ENCODE results near the gene CASK.

Gene CASK

DNA sequence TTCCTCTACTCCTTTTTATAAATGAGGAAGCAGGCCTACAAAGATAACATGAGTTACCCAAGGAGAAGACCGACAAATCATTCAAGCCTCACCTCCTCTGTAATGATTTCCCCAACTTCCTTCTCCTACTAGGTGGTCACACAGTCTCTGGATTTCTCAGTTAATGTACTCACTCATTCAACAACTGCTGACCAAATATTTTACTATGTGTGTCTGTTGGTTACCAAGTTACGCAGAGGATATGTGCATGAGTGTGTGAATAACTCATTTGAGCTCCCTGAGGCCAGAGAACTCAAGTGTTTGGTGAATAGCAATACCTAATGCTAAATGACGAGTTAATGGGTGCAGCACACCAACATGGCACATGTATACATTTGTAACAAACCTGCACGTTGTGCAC, 10.4 kb downstream of the CASK start:
- DNase-seq = no peak

DNA sequence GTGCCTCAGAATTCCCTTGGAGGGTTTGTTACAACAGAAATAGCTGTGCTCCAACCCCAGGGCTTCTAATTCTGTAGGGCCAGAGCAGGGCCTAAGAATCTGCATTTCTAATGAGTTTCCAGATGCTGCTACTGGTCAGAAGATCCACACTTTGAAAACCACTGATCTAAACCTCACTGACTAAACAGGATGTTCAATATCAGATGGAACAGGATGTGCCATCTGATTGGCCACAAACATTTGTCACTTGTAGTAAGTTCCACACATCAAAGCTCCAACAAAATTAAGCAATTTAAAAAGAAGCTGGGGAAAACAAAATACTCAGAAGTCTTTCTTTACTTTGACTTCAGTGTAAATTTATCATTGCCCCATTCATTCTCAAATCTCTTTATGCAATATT, 14.3 kb downstream of the CASK start:
- DNase-seq = no peak

DNA sequence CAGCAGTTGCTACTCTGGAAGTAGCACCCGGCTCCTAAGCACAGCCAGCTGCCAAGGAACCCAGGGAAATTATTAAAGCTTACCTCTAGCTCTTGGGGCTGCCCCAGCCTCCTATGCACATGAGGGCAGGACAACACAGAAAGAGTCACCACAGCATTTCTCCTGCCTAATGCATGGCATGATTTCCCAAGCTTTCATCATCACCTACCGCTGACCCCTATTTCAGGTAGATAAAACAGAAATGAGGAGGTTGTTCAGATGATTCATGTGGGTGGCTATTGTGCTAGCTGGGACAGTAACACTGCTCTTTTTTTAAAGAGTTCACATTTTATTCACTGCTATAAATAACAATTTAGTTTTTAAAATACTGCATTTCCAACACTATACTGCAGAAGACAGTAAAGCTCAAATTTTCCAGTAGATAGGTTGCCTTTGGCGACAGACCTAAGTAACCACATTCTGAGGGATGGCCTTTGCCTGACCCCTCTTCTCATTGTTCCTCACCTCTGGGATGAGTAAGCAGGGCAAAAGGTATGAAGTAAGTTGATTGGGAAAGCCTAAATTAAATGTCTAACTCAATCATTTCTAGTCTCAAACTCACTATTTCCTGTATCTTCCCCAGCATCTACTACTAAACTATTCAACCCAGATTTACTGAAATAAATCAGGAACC, 16.7 kb downstream of the CASK start:
- DNase-seq = no peak

DNA sequence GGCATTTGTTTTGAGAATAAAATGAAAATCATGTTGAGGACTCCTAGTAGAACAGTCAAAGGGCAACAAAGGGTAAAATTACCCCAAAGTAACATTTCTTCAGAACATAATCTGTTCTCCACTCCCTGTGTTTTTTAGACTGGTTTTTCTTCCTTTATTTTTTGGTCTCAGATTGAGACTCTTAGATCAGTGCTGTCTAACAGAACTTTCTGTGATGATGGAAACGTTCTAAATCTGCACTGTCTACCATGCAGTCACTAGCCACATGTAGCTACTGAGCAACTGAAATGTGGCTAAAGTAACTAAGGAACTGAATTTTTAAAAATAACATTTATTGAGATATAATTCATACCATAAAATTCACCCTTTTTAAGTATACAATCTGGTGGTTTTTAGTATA, 19.8 kb downstream of the CASK start:
- no peak for DNase-seq

DNA sequence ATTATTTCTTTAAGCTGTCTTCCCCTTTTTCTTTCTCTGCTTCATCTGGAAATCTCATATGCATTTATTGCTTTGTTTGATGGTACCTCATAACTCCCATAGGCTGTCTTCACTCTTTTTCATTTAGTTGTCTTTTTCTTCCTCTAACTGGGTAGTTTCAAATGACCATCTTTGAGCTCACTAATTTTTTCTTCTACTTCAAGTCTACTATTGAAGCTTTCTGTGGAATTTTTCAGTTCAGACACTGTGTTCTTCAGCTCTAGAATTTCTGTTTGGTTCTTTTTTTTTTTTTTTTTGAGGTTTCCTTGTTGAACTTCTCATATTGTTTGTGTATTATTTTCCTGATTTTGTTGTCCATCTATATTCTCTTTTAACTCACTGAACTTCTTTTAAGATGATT, 23.0 kb downstream of the CASK start:
- no peak for DNase-seq

DNA sequence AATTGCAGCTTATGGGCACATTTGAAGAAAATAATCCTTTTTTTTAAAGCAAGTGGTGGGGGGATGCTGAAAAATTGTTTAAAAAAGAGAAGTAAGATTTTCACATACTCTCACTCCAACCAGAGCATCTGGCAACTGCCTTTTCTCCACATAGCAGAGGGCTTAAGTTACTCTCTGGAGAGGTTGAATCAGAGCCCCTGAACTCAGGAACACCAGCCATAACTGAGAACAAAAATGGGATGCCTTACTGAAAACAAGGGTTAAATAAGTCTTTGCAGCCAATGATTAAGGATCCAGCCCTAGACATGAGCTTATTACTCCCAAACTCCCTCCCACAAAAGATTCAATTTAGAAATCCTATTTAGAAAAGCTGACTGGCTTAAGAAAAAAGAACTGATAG, 27.5 kb downstream of the CASK start:
- no peak for DNase-seq

DNA sequence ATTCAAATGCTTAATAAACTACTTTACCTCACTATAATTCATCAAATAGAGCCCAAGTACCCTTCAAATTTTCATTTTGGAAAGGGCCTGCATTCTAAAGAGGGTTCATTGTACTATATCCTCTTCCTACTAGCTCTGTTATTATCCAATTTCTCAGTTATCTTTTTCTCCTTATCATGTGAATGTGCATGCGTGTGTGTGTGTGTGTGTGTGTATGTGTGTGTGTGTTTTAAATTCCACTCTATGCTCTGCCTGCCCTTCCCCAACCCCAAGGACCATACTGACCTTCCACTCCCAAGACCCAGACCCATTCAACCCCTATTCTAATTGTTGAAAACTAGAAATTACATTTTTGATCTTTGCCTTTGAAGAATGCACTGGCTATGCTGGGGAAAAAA, 33.3 kb downstream of the CASK start:
- DNase-seq = no peak

DNA sequence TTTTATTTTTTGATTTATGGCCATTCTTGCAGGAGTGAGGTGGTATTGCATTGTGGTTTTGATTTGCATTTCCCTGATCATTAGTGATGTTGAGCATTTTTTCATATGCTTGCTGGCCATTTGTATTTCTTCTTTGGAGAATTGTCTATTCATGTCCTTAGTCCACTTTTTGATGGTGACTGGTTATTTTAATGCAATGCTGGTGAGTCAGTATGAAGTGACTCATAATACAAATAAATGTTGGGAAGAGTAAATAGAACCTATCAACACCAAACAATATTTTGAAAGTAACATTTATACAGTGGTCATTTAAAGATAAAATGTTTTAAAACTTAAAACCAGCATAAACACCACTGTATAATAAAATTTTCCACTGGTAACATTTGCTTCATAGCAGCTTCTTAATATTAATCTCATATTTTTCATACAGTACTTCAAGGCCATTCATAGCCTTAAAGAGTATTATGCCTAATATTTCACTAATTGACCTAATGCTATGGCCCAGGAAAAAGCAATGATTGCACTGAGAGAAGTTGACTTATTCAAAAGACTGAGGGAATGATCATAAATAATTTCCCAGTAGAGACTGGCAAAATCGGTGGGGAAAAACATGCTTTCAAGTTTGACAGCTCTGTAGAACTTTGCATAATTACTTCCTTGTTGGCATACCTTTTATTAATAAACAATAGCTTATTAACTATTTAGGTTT, 33.9 kb downstream of the CASK start:
- DNase-seq = no peak

DNA sequence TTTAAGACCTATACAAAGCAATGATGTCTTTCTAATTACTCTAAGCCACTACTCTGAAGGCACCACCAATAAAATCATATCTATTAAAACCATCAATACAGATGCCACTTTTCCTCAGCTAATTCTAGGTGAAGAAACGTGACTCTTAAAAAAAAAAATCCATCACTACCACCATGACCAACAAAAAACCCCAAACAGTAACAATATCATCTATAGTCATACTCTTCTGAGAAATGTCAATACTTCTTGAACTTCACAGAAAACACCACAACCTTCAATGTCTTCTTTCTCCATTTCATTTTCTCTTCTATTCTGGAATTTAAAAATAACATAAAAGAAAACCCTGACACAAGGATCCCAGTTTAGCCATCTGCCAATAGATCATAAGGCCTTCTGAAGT, 35.7 kb downstream of the CASK start:
- DNase-seq = no peak

DNA sequence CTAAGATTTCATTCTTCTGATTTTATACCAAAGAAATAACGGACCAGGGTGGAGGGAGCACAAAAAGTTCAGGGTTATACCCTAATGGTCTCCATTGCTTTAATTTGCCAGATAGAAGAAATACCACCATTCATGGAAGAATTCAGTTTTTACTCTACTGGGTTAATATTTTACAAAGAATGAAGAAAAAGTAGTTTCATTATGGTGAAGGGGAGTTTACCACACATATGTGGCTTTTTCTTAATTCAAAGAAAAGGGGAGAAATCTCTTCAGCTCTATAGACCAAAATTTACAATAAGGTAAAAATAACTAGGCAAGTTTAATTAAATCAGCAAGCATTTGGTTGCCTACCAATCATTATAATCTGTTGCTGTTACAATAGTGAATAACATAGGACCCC, 37.6 kb downstream of the CASK start:
- no peak for DNase-seq

DNA sequence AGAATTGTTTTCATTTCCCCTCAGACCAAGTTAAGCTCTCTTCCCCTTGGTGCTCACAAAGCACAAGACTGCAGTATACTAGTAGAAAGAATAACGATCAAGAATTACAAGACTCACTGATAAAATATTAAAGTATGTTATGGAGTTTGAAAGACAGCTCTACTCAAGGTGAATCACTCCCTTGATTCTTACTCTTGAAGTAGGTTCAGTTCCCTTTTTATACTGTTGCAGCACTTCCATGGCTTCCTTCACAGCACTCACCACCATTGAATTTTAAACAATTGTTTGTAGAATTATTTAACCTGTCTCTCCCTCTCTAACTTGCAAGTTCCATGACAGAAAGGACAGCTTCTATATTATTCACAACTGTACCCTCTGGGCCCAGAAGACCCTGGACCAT, 42.2 kb downstream of the CASK start:
- DNase-seq = no peak

DNA sequence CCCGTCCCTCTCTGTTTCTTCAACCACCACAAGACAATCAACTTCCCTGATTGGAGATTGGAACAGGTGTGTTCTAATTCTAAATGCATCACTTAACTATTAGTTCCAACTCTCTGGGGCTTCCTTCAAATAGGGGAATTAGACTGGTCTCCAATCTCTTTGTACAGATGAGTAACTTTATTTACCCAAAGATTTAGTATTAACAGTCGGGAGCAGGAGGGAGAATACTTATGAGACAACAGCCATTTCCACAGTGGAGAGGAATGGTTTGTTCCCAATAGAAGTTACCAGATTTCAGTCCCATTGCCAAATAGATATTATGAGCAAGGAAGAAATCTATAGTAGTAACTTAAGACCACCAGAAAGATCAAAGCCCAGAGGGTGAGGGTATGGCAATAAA, 46.2 kb downstream of the CASK start:
- no peak for DNase-seq

DNA sequence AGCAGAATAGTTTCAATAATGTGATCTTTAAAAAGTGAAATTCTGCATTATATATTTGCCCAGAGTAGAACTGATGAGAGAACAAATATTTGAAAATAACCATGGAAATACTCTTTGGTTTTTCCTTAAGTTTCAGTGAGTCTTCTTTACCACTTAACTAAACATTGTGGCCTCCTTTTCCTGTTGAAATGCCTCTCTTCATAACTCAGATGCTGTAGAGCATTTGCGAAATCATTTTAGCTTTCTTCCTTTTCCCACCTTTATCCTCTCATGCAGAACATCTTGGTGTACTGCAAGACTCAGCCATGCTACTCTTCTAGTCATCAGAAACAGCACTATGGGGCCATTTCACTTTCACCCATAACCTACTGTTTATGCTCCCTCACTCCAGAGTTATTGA, 48.2 kb downstream of the CASK start:
- DNase-seq = no peak

DNA sequence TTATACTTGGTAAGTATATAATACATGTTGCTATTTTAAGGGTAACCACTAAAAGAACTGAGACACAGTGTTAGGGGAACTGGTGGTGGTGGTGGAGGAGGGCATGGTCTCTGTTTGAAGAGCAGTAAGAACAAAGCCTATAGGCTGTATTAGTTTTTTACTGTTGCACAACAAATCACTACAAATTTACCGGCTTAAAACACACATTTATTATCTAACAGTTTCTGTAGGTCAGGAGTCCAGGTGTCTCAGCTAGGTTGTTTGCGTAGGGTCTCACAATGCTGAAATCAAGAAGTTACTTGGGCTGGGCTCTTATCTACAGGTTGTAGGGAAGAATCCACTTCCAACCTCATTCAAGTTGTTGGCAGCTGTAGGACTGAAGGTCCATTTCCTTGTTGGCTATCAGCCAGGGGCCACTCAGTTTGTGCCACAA, 52.6 kb downstream of the CASK start:
- no peak for DNase-seq

DNA sequence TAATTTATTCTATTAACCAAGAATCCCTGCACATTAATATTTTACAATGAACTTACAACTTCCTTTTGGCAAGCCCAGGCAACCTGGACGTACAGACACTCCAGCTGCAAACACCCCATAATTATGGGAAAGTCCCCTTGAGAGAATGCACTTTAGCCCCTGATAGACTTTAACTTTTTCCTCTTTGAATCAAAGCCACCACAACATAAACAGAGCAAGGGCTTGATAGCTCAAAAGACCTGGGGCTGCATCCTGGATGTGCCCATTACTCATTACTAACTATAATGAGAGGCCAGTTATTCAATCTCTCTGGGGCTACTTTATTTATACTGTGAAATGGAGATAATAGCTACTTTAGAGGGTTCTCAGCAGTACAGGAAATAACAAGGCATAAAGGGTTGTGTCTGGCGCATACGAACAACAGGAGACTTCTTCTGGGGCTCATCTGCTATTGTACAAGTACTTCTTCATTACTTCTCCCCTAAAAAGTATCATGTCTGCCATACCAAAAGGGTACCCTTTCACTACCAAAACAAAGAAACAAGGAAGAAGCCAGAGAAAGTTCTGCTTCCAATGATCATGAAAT, 54.9 kb downstream of the CASK start:
- no peak for DNase-seq

DNA sequence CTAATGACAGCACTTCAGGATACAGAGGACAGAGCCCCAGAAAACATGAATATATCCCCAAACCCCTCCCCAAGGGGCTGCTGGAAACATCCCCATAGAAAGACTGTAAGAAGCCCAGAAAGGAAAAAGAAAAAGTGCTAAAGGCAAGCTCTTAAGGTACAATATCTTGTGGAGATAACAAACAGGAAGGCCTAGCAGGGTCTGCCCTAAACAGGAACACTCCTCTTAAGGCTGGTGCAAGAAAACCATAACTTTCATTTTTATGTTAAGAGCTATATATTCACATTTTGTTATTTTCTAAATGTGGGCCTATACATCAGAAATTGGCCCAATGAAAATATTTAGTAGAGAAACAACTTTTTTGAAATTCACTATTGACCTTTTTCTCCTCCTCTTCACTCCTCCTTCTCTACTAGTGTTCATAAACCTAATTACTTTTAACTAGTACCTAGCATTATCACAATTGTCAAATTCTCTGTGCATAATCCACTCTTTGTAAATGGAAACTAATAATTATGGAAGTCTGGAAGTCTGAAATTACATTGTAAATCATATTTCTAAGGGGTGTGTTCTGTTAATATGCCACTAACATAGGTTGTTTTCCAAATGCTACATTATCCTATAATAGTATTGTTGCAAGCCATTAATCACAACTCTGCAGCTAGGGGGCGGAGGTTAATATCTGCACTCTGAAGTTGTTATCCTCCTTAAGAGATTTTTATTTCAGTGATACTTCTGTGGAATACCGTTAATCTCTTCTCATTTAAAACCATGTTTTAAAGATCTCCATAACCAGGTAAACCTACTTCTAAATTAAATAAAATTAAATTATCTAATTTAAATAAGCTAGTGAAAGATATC, 59.8 kb downstream of the CASK start:
- no peak for DNase-seq

DNA sequence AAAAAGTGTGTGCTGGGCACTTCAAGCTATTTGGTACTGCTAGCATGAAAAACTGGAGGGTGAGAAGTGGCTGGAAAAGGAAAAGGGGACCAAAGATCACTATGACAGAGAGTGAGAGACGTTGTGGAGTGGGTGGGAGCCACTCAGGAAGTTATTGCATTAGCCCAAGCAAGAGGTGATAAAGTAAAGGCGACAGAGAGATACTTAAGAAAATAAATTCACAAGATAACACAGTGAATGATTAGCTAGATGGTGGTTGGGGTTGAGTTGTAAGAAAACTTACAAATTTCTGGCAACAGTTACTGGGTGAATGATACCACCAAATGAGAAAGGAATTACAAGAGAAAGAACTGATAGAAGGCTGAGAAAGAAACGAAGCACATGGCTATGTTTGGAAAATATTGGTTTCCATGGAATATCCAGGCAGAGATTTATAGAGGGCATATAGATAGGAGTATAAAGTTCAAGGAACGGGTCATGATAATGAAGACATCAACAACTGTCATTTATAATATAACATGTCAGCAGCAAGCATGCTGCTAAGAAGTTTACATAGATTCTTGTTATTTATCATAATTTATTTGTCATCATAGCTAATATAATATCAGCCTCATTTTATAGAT, 60.7 kb downstream of the CASK start:
- no peak for DNase-seq

DNA sequence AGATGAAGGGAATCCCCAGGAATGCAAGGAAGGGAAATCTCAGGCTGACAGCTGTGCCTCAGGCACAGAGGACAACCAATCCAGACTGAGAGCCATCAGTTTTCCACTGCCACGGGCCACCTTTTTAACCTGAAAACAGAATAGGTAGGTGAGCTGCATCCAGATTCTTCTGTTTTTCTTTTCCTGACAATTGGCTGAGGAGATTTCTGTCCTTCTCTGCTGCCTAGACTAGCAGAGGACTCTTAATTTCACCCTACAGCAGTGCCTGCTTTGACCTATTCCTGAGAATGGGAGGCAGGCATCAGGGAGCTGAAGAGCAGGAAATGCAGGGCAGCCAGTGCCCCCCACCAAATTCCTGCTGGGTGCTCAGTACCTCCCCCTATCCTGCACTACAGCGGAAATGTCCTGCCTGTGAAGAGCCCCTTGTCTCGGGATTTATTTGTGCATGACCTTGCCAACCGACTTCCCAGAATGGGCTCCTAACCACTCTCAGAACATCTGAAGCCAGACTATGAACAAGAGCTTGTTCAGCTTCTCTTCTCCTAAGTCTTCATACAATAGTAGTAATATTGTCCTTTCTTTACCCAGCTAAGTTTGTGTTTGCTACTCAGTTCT, 65.1 kb downstream of the CASK start:
- DNase-seq = no peak

DNA sequence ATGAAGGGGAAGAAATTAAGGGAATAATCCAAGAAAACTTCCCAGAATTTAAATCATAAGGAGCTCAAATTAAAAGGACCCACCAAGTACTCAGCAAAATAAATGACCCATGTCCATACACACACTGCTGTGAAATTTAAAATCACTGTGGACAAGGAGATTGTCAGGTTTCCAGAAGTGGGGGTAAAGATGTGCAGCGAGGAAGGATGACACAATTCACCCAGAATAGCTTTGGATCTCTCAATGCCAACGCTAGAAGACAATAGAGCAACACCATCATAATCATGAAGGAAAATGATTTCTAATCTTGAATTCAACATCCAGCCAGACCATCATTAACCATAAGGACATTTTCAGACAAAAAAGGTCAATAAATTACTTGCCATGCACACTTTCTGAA, 65.7 kb downstream of the CASK start:
- no peak for DNase-seq

DNA sequence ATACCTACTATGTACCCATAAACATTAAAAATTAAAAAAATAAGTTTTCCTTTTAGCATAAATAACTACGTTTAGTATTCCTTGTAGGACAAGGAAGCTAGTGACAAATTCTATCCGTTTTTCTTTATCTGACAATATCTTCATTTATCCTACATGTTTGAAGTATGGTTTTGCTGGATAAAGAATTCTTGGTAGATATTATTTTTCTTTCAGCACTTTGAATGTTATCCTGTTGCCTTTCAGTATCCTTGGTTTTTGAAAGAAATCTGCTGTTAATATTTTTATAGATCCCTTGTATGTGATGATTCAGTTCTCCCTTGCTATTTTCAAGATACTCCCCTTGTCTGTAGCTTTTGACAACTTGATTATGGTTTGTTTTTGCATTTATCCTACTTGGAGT, 76.6 kb downstream of the CASK start:
- no peak for DNase-seq

DNA sequence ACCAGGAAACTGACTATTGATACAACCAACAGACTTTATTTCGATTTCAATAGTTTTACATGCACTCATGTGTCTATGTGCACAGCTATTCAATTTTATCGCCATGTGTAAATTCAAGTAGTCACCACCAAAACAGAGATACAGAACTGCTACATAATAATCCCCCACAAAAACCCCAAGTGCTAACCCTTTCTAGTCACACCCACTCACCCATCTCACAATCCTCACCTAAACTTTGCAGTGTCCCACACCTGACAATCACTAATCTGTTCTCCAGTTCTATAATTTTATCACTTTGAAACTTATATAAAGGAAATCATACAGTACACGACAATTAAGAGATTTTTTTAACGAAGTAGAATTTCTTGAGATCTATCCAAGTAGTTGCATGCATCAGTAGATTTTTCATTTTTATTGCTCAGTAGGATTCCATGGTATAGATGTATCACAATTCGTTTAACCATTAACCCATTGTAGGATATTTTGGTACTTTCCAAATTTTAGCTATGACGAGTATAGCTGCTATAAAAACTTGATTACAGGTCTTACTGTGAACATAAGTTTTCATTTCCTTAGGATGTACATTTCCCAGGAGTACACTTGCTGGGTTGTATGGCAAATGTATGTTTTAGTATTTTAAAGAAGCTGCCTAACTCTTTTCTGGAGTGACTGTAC, 85.9 kb downstream of the CASK start:
- no peak for DNase-seq

DNA sequence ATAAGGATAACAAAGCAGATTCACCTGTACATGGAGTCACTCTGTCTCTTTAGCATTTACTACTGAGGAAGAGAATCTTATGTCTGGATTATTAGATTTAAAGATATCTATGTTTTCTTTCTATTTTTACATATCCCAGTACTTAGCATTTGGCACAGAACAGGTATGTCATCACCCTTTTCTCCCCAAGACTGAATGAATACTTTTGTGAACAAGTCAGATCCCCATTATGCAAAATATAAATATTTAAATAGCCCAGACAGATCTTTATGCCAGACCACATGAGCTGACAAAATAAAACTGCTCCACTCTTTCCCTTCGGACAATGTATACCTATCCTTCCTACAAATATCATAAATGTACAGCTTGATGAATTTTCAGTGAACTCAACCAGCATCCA, 94.5 kb downstream of the CASK start:
- DNase-seq = no peak

Measured in 8988T (cell line).